IMR-90 (cell line): ENCODE measurements around the gene LIN9. TPM values are rescaled to one million over a fixed set of nuclear protein-coding genes. Genes with fewer than 3 reads are reported as not detected.

ENCODE experiments used
- ATAC-seq: fragments of 200-7000 bp; cut with Tn5 transposase; 2 replicates; pipeline ENCODE4 v1.9.1; 2020; ENCODE audit warnings: low read depth, mild to moderate bottlenecking, moderate library complexity
- BruUV-seq: library from RNA; stranded (reverse); fragments of 400-500 nt; replicated peaks from 2 replicates; lab custom pipeline; 2021; lab: Mats Ljungman, UMichigan
- CTCF ChIA-PET: fragments of 300-600 bp; formaldehyde crosslinking; extraction: SDS; loops from one replicate; lab custom pipeline; 2021; ENCODE audit warnings: antibody characterized with exemption; lab: Yijun Ruan, JAX
- POLR2A ChIA-PET: fragments of 300-600 bp; sonication (Branson Sonifier 250); formaldehyde crosslinking; loops from one replicate; lab custom pipeline; 2022; ENCODE audit warnings: antibody characterized with exemption; ENCODE audit not compliant: unreplicated experiment; lab: Charles Lee
- DNase-seq: peaks from one replicate; pipeline ENCODE4 v3.0.0; 2013
- H2AFZ ChIP-seq: replicated peaks from 2 replicates; pipeline ENCODE3; 2013; ENCODE audit warnings: low read length, mild to moderate bottlenecking; ENCODE audit not compliant: poor library complexity
- H2AK5ac ChIP-seq: 2 replicates; pipeline ENCODE4 v1.6.1; 2013; ENCODE audit warnings: low read depth, low read length, inconsistent platforms
- H2AK9ac ChIP-seq: replicated peaks from 2 replicates; pipeline ENCODE3; 2013; ENCODE audit warnings: mild to moderate bottlenecking, low read depth, low read length, moderate library complexity; ENCODE audit not compliant: poor library complexity
- H2BK120ac ChIP-seq: 2 replicates; pipeline ENCODE4 v1.6.1; 2013; ENCODE audit warnings: low read depth, low read length, inconsistent platforms
- H2BK15ac ChIP-seq: 3 replicates; pipeline ENCODE4 v1.6.1; 2013; ENCODE audit warnings: low read depth, low read length, inconsistent platforms
- H2BK20ac ChIP-seq: 2 replicates; pipeline ENCODE4 v1.6.1; 2013; ENCODE audit warnings: low read depth, mild to moderate bottlenecking, inconsistent platforms, low read length, moderate library complexity
- H2BK5ac ChIP-seq: 2 replicates; pipeline ENCODE4 v1.6.1; 2013; ENCODE audit warnings: mild to moderate bottlenecking, low read depth, low read length, inconsistent platforms; ENCODE audit not compliant: poor library complexity, severe bottlenecking
- H3K14ac ChIP-seq: replicated peaks from 2 replicates; pipeline ENCODE4 v1.6.1; 2013; ENCODE audit warnings: low read depth, low read length, inconsistent platforms
- H3K18ac ChIP-seq: 2 replicates; pipeline ENCODE4 v1.6.1; 2013; ENCODE audit warnings: low read depth, low read length, control low read depth
- H3K23ac ChIP-seq: 2 replicates; pipeline ENCODE4 v1.6.1; 2013; ENCODE audit warnings: low read depth, low read length, inconsistent platforms
- H3K27ac ChIP-seq: 2 replicates; pipeline ENCODE4 v1.5.1; 2013; ENCODE audit warnings: mild to moderate bottlenecking, control low read depth, low read length; ENCODE audit not compliant: insufficient read depth
- H3K27me3 ChIP-seq: 2 replicates; pipeline ENCODE4 v1.6.1; 2013; ENCODE audit warnings: low read length; ENCODE audit not compliant: control insufficient read depth, insufficient read depth
- H3K36me3 ChIP-seq: 2 replicates; pipeline ENCODE4 v1.6.1; 2013; ENCODE audit warnings: low read length, mixed read lengths; ENCODE audit not compliant: control insufficient read depth, insufficient read depth
- H3K4ac ChIP-seq: 2 replicates; pipeline ENCODE4 v1.6.1; 2013; ENCODE audit warnings: low read depth, low read length, inconsistent platforms
- H3K4me1 ChIP-seq: 2 replicates; pipeline ENCODE4 v1.6.1; 2013; ENCODE audit warnings: low read length, mixed read lengths; ENCODE audit not compliant: control insufficient read depth, insufficient read depth
- H3K4me2 ChIP-seq: 2 replicates; pipeline ENCODE4 v1.6.1; 2013; ENCODE audit warnings: low read depth, mild to moderate bottlenecking, control low read depth, low read length, moderate library complexity
- H3K4me3 ChIP-seq: 2 replicates; pipeline ENCODE4 v1.5.1; 2013; ENCODE audit warnings: low read depth, mild to moderate bottlenecking, control low read depth, low read length, moderate library complexity; ENCODE audit not compliant: insufficient read depth
- H3K56ac ChIP-seq: 2 replicates; pipeline ENCODE4 v1.6.1; 2013; ENCODE audit warnings: low read length, inconsistent platforms; ENCODE audit not compliant: insufficient read depth; ENCODE audit errors: extremely low read depth
- H3K79me1 ChIP-seq, 2 experiments: 2 replicates each; pipeline ENCODE4 v1.6.1; 2013; ENCODE audit warnings: low read length in 2 of 2, inconsistent platforms in 1 of 2, low read depth in 1 of 2
- H3K9ac ChIP-seq: 2 replicates; pipeline ENCODE4 v1.6.1; 2013; ENCODE audit warnings: low read depth, low read length, control low read depth
- H3K9me1 ChIP-seq: 2 replicates; pipeline ENCODE4 v1.6.1; 2013; ENCODE audit warnings: low read length, inconsistent platforms; ENCODE audit not compliant: insufficient read depth
- H3K9me3 ChIP-seq: 2 replicates; pipeline ENCODE4 v1.6.1; 2013; ENCODE audit warnings: low read length; ENCODE audit not compliant: control insufficient read depth, insufficient read depth
- H4K20me1 ChIP-seq: 2 replicates; pipeline ENCODE4 v1.6.1; 2013; ENCODE audit warnings: low read length, inconsistent platforms; ENCODE audit not compliant: insufficient read depth
- H4K5ac ChIP-seq: 2 replicates; pipeline ENCODE4 v1.6.1; 2013; ENCODE audit warnings: mild to moderate bottlenecking, low read depth, low read length, control low read depth
- H4K8ac ChIP-seq, 2 experiments: 2 replicates each; pipeline ENCODE4 v1.6.1; 2013; ENCODE audit warnings: low read depth in 2 of 2, low read length in 2 of 2, control low read depth in 1 of 2, inconsistent platforms in 1 of 2
- H4K91ac ChIP-seq: 2 replicates; pipeline ENCODE4 v1.6.1; 2013; ENCODE audit warnings: low read depth, low read length, inconsistent platforms; ENCODE audit not compliant: insufficient read depth
- RAD21 ChIP-seq: IDR thresholded peaks from 2 replicates; pipeline ENCODE4 v1.6.1; 2012; ENCODE audit warnings: low read length, improper control_type of control experiment
- WGBS, 2 experiments: methylation state at CpG; one replicate each; pipeline versions ENCODE4 v1.1.5 to v1.1.7; 2013; ENCODE audit warnings: missing lambda C conversion rate in 2 of 2; ENCODE audit not compliant: insufficient read length in 1 of 2; ENCODE audit errors: extremely low coverage in 2 of 2; 5-methylcytosine and 5-hydroxymethylcytosine counted together
- dilution Hi-C: fragments of 300-500 bp; cut with HindIII; formaldehyde crosslinking; loops from one replicate; pipeline ENCODE4 v1.14.3; 2018; ENCODE audit warnings: low sequenced_read_pairs; ENCODE audit not compliant: unreplicated experiment
- in situ Hi-C: fragments of 300-500 bp; cut with MboI; formaldehyde crosslinking; loops from 3 replicates; pipeline ENCODE4 v1.14.3; 2019; ENCODE audit warnings: low sequenced_read_pairs, inconsistent platforms, mixed read lengths
- intact Hi-C: fragments of 100-400 bp; cut with micrococcal nuclease; formaldehyde crosslinking; loops from 2 replicates; pipeline ENCODE4 v1.10.0; 2022
- polyA plus RNA-seq, 3 experiments: library from polyadenylated mRNA; depleted of rRNA; stranded (reverse); fragments of >200 nt; gene quantifications; 2 replicates each; pipeline ENCODE4 v1.2.3, GENCODE V29; 2012; ENCODE audit warnings: low replicate concordance in 1 of 3
- total RNA-seq: library from RNA; depleted of rRNA; stranded (reverse); fragments of >200 nt; gene quantifications from 2 replicates; pipeline ENCODE4 v1.2.3, GENCODE V29; 2012

Gene LIN9
- total and polyA plus RNA-seq, 2 of the 4 experiments (the other 2 are of a cell fraction): 2.3 to 3.9 TPM

- no peak overlapping the region for H2BK120ac ChIP-seq
- no peak for ATAC-seq
- in situ Hi-C loops (no loop called here), intact Hi-C loops (no loop called here), dilution Hi-C loops (no loop called here)
- DNase-seq: no peak
- no peak overlapping the region for H3K9ac ChIP-seq
- H2AFZ ChIP-seq: no peak overlapping the region
- ChIA-PET POLR2A (no interaction called here), CTCF (interaction anchor here (0.6 to 0.7 kb wide), 2 partner anchors 22 to 153 kb away, joined by 3 read pairs; no protein-coding TSS in a partner anchor)
- H4K20me1 ChIP-seq: no peaks in the 10 kb centered on the region
- no peak overlapping the region for H4K8ac ChIP-seq
- no peak overlapping the region for H3K4me3 ChIP-seq
- H3K79me1 ChIP-seq: peaks cover 2 to 4% of the 10 kb centered on the region in 2 experiments; a peak in 3 of 4 replicates
- H3K14ac ChIP-seq: no peak overlapping the region
- H3K4me1 ChIP-seq: no peaks in the 10 kb centered on the region
- no peak overlapping the region for H4K5ac ChIP-seq
- no peak for TF ChIP-seq RAD21
- no peaks in the 10 kb centered on the region for H3K27me3 ChIP-seq
- H3K4me2 ChIP-seq: no peak overlapping the region
- no peak overlapping the region for H2BK15ac ChIP-seq
- no peaks in the 10 kb centered on the region for H3K9me1 ChIP-seq
- H3K9me3 ChIP-seq: no peaks in the 10 kb centered on the region
- H2BK5ac ChIP-seq: no peak overlapping the region
- no CpG with 5 or more reads among the region's 5 CpGs for WGBS, 2 experiments
- BruUV-seq: no TSS peak
- no peak overlapping the region for H3K4ac ChIP-seq
- H3K27ac ChIP-seq: no peak overlapping the region
- H2BK20ac ChIP-seq: no peak overlapping the region
- H3K23ac ChIP-seq: no peak overlapping the region
- 0 out of 2 replicates have a peak, but pooled peaks cover 1% of the 10 kb centered on the region for H3K36me3 ChIP-seq
- no peak overlapping the region for H2AK5ac ChIP-seq
- no peak overlapping the region for H3K18ac ChIP-seq
- H3K56ac ChIP-seq: no peak overlapping the region
- no peak overlapping the region for H2AK9ac ChIP-seq
- no peak overlapping the region for H4K91ac ChIP-seq
Measured at GRCh38 chr1:226296911-226297310, 12.1 kb downstream of the LIN9 start.
